ENCODE results near the gene ZFAND3. TPM values are rescaled to one million over a fixed set of nuclear protein-coding genes. Genes with fewer than 3 reads are reported as not detected.

The ZFAND3 gene
- total and polyA plus RNA-seq, 2 of the 4 experiments (the other 2 are of a cell fraction), result 10.9 to 26.7 TPM

GRCh38 chr6:38021029-38021428, 201.5 kb downstream of the ZFAND3 start:
- Histone ChIP-seq H3K79me1 (ENCODE audit: low read depth in 1 of 2, low read length in 2 of 2) (peaks cover 37 to 65% of the 10 kb centered on the region in 2 experiments), H3K4me3 (ENCODE audit: insufficient read depth, low read depth, low read length) (no peak overlapping the region), H3K23ac (ENCODE audit: low read depth, low read length) (no peak overlapping the region), H3K9me1 (ENCODE audit: insufficient read depth, low read length) (peaks cover 11% of the 10 kb centered on the region), H3K27me3 (ENCODE audit: control insufficient read depth, insufficient read depth, low read length) (no peaks in the 10 kb centered on the region), H4K5ac (ENCODE audit: low read depth, low read length) (no peak overlapping the region), H4K20me1 (ENCODE audit: insufficient read depth, low read length) (peaks cover 61% of the 10 kb centered on the region), H3K14ac (replicated peaks; ENCODE audit: low read depth, low read length) (no peak overlapping the region), H4K91ac (ENCODE audit: insufficient read depth, low read depth, low read length) (no peak overlapping the region), H2AFZ (replicated peaks; ENCODE audit: low read length, poor library complexity) (no peak overlapping the region), H2BK15ac (ENCODE audit: low read depth, low read length) (no peak overlapping the region), H3K4me1 (ENCODE audit: control insufficient read depth, insufficient read depth, low read length) (no peaks in the 10 kb centered on the region), H2AK9ac (replicated peaks; ENCODE audit: low read depth, low read length, poor library complexity) (no peak overlapping the region), H3K9me3 (ENCODE audit: control insufficient read depth, insufficient read depth, low read length) (no peaks in the 10 kb centered on the region), H3K4me2 (ENCODE audit: low read depth, low read length) (no peak overlapping the region), H3K27ac (ENCODE audit: insufficient read depth, low read length) (no peak overlapping the region), H3K36me3 (ENCODE audit: control insufficient read depth, insufficient read depth, low read length) (no peaks in the 10 kb centered on the region), H2BK120ac (ENCODE audit: low read depth, low read length) (no peak overlapping the region), H2BK5ac (ENCODE audit: low read depth, low read length, poor library complexity, severe bottlenecking) (no peak overlapping the region), H3K4ac (ENCODE audit: low read depth, low read length) (no peak overlapping the region), H3K56ac (ENCODE audit: extremely low read depth, insufficient read depth, low read length) (no peak overlapping the region), H2BK20ac (ENCODE audit: low read depth, low read length) (no peak overlapping the region), H3K9ac (ENCODE audit: low read depth, low read length) (no peak overlapping the region), H2AK5ac (ENCODE audit: low read depth, low read length) (no peak overlapping the region), H4K8ac (ENCODE audit: low read depth in 2 of 2, low read length in 2 of 2) (no peak overlapping the region), H3K18ac (ENCODE audit: low read depth, low read length) (no peak overlapping the region)
- TF ChIP-seq, protein P1, sequence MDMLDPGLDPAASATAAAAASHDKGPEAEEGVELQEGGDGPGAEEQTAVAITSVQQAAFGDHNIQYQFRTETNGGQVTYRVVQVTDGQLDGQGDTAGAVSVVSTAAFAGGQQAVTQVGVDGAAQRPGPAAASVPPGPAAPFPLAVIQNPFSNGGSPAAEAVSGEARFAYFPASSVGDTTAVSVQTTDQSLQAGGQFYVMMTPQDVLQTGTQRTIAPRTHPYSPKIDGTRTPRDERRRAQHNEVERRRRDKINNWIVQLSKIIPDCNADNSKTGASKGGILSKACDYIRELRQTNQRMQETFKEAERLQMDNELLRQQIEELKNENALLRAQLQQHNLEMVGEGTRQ (IDR thresholded peaks at IDR 0.05; ENCODE audit: low read depth, low read length), result no peak
- TF ChIP-seq MAFK (IDR thresholded peaks at IDR 0.05; ENCODE audit: low read depth, low read length) (no peak), POLR2A (IDR thresholded peaks at IDR 0.05; ENCODE audit: low read depth, low read length) (no peak), FOS (IDR thresholded peaks at IDR 0.05; ENCODE audit: low read depth, low read length) (no peak), CHD1 (IDR thresholded peaks at IDR 0.05; ENCODE audit: low read depth, low read length) (no peak), CEBPB (IDR thresholded peaks at IDR 0.05; ENCODE audit: low read depth, low read length) (no peak), MAZ (IDR thresholded peaks at IDR 0.05; ENCODE audit: borderline replicate concordance, low read depth, low read length) (no peak), BHLHE40 (IDR thresholded peaks at IDR 0.05; ENCODE audit: low read depth, low read length) (no peak), RCOR1 (IDR thresholded peaks at IDR 0.05; ENCODE audit: insufficient replicate concordance, low read length) (no peak), SMC3 (IDR thresholded peaks at IDR 0.05; ENCODE audit: low read depth, low read length) (no peak), RFX5 (IDR thresholded peaks at IDR 0.05; ENCODE audit: low read depth, low read length) (no peak), NFE2L2 (IDR thresholded peaks at IDR 0.05; ENCODE audit: low read depth, low read length) (no peak), MXI1 (IDR thresholded peaks at IDR 0.05; ENCODE audit: borderline replicate concordance, low read depth, low read length) (no peak), RAD21 (IDR thresholded peaks at IDR 0.05; ENCODE audit: low read length) (no peak)
- TF ChIP-seq, protein P2, sequence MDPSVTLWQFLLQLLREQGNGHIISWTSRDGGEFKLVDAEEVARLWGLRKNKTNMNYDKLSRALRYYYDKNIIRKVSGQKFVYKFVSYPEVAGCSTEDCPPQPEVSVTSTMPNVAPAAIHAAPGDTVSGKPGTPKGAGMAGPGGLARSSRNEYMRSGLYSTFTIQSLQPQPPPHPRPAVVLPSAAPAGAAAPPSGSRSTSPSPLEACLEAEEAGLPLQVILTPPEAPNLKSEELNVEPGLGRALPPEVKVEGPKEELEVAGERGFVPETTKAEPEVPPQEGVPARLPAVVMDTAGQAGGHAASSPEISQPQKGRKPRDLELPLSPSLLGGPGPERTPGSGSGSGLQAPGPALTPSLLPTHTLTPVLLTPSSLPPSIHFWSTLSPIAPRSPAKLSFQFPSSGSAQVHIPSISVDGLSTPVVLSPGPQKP (IDR thresholded peaks at IDR 0.05; ENCODE audit: borderline replicate concordance, low read depth, low read length), result no peak
- TF ChIP-seq, protein P3, sequence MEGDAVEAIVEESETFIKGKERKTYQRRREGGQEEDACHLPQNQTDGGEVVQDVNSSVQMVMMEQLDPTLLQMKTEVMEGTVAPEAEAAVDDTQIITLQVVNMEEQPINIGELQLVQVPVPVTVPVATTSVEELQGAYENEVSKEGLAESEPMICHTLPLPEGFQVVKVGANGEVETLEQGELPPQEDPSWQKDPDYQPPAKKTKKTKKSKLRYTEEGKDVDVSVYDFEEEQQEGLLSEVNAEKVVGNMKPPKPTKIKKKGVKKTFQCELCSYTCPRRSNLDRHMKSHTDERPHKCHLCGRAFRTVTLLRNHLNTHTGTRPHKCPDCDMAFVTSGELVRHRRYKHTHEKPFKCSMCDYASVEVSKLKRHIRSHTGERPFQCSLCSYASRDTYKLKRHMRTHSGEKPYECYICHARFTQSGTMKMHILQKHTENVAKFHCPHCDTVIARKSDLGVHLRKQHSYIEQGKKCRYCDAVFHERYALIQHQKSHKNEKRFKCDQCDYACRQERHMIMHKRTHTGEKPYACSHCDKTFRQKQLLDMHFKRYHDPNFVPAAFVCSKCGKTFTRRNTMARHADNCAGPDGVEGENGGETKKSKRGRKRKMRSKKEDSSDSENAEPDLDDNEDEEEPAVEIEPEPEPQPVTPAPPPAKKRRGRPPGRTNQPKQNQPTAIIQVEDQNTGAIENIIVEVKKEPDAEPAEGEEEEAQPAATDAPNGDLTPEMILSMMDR (conservative IDR thresholded peaks at IDR 0.05; ENCODE audit: low read depth, low read length), result no peak
- ATAC-seq (ENCODE audit: low read depth) (no peak), DNase-seq (no peak)
- intact Hi-C loops (cut with micrococcal nuclease) (no loop called here), in situ Hi-C loops (cut with MboI; ENCODE audit: low sequenced_read_pairs) (no loop called here), dilution Hi-C loops (cut with HindIII; ENCODE audit: low sequenced_read_pairs, unreplicated experiment) (no loop called here)
- POLR2A ChIA-PET (ENCODE audit: unreplicated experiment), result no interaction called here
- no CpG with 5 or more reads among the region's 2 CpGs for WGBS, 2 experiments (ENCODE audit: extremely low coverage in 2 of 2, insufficient read length in 1 of 2)
- CTCF ChIA-PET, result no interaction called here
- BruUV-seq (replicated peaks), result no TSS peak

Data from IMR-90 (cell line).